ENCODE data around the gene NDUFV1.
"Not testable (repeated sequence)": the region's sequence is repeated elsewhere in the genome, so short reads cannot be mapped to it uniquely, and the experiment has no call there.

Gene NDUFV1

DNA sequence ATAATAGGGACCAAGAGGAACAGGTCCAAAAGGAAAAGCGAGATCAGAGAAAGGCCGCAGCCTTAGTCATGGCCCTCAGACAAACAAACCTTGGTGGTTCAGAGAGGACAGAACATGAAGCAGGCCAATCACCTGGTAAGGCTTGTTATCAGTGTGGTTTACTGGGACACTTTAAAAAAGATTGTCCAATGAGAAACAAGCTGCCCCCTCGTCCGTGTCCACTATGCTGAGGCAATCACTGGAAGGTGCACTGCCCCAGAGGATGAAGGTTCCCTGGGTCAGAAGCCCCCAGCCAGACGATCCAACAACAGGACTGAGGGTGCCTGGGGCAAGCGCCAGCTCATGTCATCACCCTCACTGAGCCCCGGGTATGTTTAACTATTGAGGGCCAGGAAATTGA lies 16.2 kb downstream of the NDUFV1 start:
- DNase-seq (ENCODE audit: insufficient read length, low spot score); FAIRE-seq: not testable (repeated sequence)

DNA sequence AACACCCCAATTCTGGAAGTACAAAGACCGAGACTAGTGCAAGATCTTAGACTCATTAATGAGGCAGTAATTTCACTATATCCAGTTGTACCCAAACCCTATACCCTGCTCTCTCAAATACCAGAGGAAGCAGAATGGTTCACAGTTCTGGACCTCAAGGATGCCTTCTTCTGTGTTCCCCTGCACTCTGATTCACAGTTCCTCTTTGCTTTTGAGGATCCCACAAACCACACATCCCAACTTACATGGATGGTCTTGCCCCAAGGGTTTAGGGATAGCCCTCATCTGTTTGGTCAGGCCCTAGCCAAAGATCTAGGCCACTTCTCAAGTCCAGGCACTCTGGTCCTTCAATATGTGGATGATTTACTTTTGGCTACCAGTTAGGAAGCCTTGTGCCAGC lies 17.1 kb downstream of the NDUFV1 start:
- FAIRE-seq; DNase-seq (ENCODE audit: insufficient read length, low spot score): not testable (repeated sequence)

DNA sequence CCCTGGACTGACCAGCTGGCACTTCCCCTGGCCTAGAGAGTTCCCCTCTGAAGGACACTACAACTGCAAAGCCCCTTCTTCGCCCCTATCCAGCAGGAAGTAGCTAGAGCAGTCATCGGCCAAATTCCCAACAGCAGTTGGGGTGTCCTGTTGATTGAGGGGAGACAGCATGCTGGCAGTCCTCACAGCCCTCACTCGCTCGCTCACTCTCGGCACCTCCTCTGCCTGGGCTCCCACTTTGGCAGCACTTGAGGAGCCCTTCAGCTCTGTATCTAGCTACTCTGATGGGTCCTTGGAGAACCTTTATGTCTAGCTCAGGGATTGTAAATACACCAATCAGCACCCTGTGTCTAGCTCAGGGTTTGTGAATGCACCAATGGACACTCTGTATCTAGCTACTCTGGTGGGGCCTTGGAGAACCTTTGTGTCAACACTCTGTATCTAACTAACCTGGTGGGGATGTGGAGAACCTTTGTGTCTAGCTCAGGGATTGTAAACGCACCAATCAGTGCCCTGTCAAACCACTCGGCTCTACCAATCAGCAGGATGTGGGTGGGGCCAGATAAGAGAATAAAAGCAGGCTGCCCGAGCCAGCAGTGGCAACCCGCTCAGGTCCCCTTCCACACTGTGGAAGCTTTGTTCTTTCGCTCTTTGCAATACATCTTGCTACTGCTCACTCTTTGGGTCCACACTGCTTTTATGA lies 19.5 kb downstream of the NDUFV1 start:
- not testable (repeated sequence) for FAIRE-seq

DNA sequence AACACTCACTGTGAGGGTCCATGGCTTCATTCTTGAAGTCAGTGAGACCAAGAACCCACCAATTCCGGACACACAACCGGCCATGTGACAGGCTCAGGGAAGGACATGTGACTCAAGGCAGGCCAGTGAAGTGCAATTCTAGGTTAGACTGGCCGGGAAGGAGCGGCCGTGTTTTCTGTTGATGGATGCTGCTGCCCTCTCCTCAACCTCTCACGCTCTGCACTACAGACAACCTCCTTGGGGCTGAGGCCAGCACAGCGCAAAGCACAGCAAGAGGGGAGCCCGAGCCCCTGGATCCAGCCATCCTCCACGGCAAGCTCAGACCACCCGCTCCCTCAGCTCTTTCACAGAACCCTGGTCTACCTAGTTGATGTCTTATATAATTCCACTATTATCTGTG lies 20.2 kb downstream of the NDUFV1 start:
- no peak for FAIRE-seq
- no peak for DNase-seq (ENCODE audit: insufficient read length, low spot score)

More for the DNA sequence above, 19.5 kb downstream of the NDUFV1 start:
- not testable (repeated sequence) for DNase-seq (ENCODE audit: insufficient read length, low spot score)

DNA sequence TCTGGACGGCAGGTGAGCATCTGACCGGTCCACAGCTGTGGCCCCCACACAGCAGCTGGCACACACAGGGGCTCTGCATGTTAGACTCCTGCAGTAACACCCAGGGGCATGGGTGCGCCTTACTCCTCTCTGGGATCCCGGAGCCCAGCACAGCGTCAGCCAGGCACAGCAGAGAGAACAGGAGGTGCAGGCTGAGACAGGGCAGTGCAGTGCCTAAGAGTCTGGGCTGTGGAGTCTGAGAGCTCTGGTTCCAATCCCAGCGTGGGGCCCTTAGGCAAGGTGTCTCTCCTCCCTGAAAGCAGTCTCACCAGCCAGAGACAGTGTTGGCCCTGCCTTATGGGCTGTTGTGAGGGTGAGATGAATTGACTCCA lies 20.7 kb downstream of the NDUFV1 start:
- DNase-seq (ENCODE audit: insufficient read length, low spot score) (no peak), FAIRE-seq (no peak)

DNA sequence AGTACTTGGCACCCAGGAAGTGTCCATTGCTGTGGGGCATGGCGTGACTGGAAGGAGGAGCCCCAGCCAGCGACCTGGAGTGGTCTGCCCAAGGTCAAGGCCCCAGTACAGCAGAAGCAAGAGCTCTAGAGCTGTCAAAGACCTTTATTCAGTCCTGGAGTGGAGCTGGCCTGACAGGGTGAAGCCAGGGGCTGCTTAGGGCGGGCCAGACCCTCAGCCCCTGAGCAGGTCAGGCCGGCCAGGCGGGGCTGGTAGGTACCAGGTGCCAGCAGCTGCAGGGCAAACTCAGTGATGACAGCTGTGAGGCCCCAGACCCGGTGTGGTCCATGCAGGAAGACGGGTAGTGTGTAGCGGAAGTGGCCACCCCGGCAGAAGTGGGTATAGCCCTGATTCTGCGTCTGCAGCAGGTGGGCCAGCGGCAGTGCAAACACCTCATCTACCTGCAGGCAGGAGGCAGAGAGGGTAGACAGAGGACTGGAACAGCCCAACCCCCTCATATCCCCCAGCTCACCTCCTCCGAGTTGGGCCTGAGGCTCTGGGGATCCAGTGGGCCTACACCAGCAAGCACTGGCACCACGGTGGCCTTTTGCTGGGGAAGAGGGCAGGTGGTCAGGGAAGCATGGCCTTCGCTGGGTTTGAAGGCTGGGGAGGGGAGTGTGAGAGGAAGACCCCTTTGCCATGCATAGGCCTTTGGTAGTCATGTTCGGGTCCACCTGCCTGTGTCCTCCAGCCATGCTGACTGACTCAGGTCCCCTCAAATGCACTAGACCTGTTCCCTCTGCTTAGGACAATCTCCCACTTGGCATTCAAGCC lies 21.3 kb downstream of the NDUFV1 start:
- FAIRE-seq (no peak), DNase-seq (ENCODE audit: insufficient read length, low spot score) (no peak)

DNA sequence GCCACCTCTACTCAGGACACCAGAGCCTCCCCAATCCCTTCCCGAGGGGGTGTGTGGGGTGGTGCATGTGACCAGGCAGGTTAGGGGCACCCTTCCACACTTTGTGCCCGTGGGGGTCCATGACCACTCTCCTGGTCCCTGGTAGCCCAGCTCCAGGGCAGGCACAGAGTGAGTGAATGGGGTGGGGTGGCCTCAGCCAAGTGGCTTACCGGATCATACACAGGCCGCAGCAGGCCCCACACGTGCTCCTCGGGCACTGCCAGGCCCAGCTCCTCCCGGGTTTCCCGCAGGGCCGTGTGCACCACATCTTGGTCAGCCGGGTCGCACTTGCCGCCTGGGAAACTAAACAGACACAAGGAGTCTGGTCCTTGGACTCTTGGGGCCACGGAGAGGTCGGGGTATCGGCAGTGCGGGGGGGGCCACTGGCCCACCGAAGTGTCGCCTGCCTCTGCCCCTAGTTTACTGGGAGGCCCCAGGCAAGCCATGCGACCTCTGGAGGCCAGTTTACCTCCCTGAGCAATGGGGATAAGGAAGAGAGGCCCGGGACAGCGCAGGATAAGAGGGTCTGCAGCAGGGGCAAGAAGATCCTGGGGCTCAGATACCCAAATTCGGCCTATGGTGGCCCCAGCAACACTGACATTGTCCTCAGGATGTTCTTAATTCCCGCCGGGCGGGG lies 22.1 kb downstream of the NDUFV1 start:
- DNase-seq (ENCODE audit: insufficient read length, low spot score), result no peak
- FAIRE-seq, result no peak

DNA sequence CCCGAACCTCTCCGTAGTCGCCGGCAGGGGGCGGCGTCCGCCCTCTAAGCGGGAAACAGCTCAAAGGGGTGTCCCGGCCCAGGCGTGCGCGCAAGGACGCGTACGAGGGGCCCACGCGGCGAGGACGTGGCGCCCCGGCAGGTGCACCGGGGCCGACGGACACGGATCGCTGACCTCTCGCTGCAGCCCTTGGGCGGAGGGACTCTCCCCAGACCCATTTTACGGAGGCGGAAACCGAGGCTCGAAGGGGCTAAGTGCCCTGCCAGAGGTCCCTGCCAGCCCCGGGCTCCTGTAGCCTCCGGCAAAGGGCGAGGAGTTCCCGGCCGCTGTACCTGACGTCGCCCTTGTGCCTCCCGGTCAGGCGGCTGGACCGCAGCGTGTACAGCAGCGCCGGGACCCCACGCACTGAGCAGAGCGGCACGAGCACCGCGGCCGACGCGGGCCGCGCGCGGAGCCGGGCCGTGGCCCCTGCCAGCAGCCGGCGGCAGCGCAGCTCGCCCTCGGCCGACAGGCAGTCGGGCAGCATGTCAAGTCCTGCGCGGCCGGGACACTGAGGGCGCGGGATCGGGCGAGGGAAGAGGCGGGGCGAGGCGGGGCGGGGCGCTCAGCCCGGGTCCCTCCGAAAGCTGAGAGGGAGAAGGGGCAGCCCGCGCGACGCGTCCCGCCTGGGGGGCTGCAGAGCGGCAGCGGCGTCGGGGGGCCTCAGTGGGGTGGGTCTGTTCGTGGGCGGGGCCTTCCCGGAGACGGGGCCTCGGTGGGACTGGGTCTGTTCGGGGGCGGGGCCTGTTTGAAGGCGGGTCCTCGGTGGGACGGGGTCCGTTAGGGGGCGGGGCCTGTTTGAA lies 22.9 kb downstream of the NDUFV1 start, which contains the start of gene NUDT8:
TSS of gene NUDT8 (minus strand) at position 552 of the 842 bp plus-strand sequence. CDS start at position 526, 26 bp downstream.
- DNase-seq (ENCODE audit: insufficient read length, low spot score), result peak; percentile 89
- FAIRE-seq, result peak; percentile 89

DNA sequence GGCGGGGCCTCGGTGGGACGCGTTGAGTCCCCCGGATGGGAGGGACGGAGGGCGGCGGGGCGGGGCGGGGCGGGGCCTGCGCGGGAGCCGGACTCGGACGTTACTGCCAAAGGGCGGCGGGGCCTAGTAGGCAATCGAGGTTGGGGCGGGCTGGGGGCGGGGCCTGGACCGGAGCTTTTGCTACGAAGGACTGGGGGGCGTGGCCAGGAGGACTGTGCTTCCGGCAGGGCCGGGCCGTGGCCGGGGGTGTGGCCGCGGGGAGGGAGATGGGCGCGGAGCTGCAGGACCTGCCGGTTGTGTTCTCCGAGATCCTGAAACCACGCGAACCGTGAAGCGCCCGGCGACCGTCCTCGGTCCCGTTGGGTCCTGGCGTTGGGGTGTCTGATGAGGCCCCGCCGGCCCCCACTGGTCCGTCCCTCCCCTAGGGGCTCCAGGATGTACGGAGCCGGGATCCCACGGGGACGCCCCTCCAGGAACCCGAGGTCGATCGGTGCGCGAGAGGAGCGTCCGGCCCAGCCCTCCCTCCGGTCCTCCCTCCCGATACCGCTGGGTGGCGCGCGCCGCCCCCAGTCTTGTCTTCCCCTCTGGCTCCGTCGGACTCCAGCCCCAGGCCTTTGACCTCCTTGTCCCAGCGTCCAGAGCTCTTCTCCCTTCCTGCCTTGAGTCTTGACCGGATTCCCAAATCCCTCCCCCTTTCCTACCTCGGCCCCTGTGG lies 23.6 kb downstream of the NDUFV1 start:
- peak; percentile 73 for FAIRE-seq
- DNase-seq (ENCODE audit: insufficient read length, low spot score), result peak; percentile 95

DNA sequence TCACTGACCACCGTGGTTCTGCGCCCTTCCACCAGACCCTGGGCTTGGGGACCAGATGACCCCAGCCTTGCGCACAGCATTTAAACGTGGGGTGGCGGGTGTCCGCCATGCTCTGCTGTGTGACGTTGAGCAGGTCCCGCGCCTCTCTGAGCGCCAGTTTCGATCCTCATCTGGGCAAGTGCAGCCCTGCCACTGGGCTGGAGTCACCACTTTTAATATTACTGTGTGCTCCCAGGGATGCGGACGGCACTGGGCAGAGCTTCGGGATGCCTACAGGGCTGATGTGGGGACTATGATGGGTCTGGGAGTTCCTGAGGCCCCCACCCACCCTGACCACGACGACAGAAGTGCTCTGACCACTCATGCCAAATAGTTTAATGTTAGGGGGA lies 24.2 kb downstream of the NDUFV1 start:
- no peak for FAIRE-seq
- DNase-seq (ENCODE audit: insufficient read length, low spot score), result no peak

DNA sequence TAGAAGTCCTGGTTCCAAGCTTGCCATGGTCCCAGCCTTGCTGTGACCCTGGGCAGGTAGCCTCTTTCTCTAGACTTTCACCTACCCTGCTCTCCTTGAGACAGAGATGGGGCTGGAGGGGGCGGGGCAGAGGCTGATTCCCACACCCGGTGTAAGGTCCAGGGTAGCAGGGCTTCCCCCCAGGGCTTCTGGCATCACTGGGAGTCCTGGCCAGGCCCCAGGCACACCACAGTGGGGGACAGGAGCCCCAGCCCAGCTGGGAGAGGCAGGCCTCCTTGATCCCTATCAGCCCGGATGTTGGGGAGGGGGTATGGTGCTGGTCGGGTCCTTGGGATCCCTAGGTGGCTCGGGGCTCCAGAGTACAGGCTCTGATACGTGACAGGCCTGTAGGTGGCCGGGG lies 24.7 kb downstream of the NDUFV1 start:
- no peak for DNase-seq (ENCODE audit: insufficient read length, low spot score)
- FAIRE-seq, result no peak

DNA sequence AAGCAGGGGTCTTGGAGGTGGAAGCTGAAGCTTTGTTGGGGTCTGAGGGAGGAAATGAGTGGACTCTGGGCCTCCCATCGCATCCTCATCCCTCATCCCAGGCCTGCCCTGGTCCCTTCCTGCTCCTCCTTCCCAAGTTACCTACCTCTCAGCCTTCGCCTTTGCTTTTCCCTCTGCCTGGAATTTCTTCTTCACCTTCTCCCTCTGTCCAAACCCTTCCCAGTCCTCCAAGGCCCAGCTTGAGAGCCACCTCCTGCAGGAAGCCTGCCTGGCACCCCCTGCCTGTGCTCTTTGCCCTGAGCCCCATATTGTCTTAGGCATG lies 25.1 kb downstream of the NDUFV1 start:
- no peak for FAIRE-seq
- no peak for DNase-seq (ENCODE audit: insufficient read length, low spot score)

DNA sequence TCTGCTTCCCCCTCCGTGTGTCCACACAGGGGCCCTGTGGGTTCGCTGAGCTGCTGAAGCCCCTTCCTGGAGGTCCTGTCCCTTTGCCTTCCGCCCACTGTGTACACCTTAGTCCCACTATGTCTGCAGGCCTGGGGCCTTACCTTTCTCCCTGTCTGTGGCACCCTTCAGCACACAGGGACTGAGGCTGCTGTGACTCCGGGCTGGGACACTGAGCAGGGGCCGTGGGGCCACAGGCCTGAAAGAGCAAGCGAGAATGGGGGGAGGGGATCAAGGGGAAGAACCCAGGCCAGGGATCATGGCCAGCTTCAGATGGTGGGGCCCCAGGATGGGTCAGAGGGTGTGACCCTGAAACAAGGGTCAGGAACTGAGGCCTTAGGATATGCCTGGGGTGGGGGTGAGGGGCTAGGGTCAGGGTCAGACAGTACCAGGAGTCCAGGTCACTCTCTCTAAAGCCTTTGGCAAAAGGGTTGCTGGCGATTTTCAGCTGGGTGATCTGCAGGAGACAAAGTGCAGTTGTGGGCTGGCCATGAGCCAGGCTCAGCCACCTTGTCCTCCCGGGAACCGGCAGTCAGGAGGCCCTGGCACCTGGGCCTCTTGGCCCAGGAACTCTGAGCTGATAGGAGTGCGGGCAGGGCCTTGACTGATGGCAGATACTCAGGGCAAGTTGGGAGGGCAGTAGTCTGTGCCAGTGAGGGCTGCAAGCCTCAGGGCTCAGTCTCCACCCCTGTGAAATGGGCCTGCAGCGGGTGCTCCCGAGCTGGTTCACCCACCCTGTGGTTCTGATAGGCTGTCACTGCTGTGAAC lies 25.6 kb downstream of the NDUFV1 start:
- DNase-seq (ENCODE audit: insufficient read length, low spot score) (no peak), FAIRE-seq (no peak)

DNA sequence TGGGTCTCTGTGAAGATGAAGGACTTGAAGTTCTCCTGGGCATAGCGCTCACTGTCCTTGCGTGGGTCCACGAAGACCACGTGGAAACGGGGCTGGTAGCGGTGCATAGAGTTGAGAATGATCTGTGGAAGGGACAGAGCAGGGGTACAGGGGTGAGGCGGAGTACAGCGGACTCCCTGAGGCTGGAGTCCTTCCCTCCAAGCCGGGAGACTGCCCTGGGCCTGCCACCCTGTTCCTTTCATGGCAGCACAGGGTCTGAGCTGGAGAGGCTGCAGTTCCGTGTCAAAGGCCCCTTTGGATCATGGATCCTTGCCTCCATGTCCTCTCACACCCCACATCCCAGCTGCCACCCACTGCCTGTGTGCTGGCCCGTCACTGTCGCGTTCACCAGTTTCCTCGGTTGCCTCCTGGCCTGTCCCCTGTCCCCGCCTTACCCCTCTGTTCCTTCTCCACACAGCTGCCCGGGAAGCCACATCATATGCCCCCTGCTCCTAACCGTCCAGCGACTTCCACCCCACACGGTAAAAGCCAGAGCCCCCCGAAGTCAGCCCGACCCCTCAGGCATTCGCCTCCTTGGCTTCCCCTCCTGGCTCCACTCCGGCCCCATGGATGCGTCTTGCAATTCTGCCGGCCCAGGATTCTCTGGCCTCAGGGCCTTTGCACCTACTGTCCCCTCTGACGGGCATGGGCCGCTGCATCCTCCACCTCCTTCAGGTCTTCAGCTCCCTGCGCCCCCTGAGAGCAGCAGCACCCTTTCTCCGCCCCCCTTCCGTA lies 26.4 kb downstream of the NDUFV1 start:
- FAIRE-seq, result no peak
- DNase-seq (ENCODE audit: insufficient read length, low spot score), result no peak

DNA sequence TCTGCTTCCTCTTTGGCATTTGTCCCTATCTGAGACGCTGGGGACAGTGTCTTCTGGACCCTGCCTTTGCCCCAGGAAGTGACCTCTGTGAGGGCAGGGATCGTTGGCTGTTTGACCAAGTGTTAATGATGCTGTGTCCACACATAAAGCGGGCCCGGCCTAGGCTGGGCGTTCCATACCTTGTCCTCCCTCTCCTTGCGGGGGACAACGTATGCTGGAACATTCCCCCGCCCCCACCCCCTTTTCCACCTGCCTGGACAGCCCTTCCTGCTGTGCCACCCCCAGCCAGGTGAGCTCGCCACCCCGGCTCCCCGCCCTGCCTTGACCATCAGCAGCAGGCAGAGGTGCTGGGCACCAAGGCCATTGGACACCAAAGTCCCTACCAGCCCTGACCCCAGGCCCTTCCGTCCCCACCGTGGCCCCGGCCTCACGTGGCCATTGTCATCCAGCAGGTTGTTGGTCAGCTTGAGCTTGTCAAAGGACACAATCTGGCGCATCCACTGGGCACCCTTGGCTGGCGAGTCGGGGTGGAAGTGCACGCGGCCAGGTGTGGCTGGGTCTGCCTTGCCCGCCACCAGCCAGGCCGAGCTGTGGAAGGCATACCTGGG lies 27.1 kb downstream of the NDUFV1 start:
- no peak for DNase-seq (ENCODE audit: insufficient read length, low spot score)
- no peak for FAIRE-seq

DNA sequence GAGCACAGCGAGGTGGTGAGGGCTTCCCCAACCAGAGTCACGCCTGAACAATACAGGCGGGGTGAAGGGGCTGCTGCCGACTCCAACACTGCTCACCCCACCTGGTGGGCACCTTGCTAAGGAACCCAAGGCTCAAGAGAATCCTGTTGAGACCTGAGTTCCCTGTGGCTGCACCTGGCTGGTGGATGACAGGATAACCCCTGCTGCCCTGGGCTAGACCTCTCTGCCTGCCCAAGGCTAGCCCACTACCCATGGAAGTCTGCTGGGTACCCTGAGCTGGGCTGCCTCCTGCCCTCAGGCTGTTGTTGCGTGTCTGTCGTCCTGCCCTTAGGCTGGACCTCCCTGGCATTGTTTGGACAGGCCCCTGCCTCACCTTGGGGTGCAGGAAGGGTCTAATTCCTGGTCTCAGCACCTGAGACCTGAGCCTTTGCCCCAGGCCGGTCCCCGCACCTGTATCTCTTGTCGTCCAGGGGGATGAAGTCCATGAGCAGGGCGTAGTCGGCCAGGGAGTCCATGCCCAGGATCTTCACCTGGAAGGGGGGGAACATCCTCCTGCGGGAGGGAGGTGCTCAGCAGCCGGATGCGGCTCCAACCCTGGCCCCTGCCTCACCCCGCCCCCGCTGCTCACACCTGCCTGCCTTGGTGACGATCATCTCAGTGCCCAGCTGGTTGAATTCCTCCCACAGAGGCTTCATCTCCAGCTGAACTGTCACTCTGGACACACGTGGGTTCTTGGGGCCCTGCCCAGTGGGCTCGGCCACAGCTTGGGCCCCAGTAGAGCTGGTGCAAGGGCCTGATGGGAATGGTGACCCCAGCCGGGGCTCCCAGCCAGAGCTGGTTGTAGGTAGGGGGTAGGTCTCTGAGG lies 27.9 kb downstream of the NDUFV1 start:
- DNase-seq (ENCODE audit: insufficient read length, low spot score) (no peak), FAIRE-seq (no peak)

DNA sequence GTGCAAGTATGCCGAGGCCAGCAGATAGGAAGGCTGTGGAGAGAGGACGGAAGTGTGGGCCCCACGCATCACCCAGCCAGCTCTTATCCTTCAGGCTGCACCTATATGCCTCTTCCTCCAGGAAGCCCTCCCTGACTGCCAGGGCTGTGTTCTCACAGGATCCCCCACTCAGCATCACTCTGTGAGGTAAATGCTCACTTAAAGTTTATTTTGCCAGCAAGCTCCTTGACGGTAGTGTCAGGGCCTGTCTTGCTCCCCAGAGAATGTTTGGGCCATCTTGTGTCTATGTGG lies 28.4 kb downstream of the NDUFV1 start:
- FAIRE-seq (no peak), DNase-seq (ENCODE audit: insufficient read length, low spot score) (no peak)
